Right lobe of liver (tissue), 6 donors: ENCODE data around the gene AKR1C2. TPM values are rescaled to one million over a fixed set of nuclear protein-coding genes. Genes with fewer than 3 reads are reported as not detected.
"Not testable (repeated sequence)": the region's sequence is repeated elsewhere in the genome, so short reads cannot be mapped to it uniquely, and the experiment has no call there.

Experiments
- ATAC-seq, 4 donors: fragments of 200-7000 bp; cut with Tn5 transposase; one replicate each; pipeline ENCODE4 v1.9.1; 2020; ENCODE audit warnings: mild to moderate bottlenecking in 4 of 4, moderate library complexity in 4 of 4
- DNase-seq, 3 donors: peaks; one replicate each; pipeline ENCODE4 v3.0.0-alpha.2; 2020
- H3K27ac ChIP-seq, 3 donors: fragments of 200-600 bp; one replicate each; pipeline ENCODE4 v1.8.0; 2022
- H3K27me3 ChIP-seq, 2 donors: fragments of 200-600 bp; one replicate each; pipeline ENCODE4 v1.8.0; 2022
- H3K36me3 ChIP-seq, 4 donors: fragments of 200-600 bp; sonication (generic) in 1 of 4; one replicate each; pipeline versions ENCODE4 v1.5.1 to v1.8.0; 2017 to 2022; ENCODE audit warnings: control low read depth in 1 of 4
- H3K4me1 ChIP-seq, 4 donors: fragments of 200-600 bp; sonication (generic) in 1 of 4; one replicate each; pipeline versions ENCODE4 v1.5.1 to v1.8.0; 2017 to 2022; ENCODE audit warnings: control low read depth in 1 of 4
- H3K4me3 ChIP-seq, 3 donors: fragments of 200-600 bp; one replicate each; pipeline ENCODE4 v1.8.0; 2022
- H3K9me3 ChIP-seq, 4 donors: fragments of 200-600 bp; sonication (generic) in 1 of 4; one replicate each; pipeline versions ENCODE4 v1.5.1 to v1.8.0; 2017 to 2022; ENCODE audit warnings: control low read depth in 1 of 4
- POLR2A ChIP-seq: fragments of 450-650 bp; IDR thresholded peaks from one replicate; pipeline ENCODE4 v1.6.1; 2017; ENCODE audit warnings: antibody characterized with exemption, mild to moderate bottlenecking
- WGBS: methylation state at CpG from one replicate; pipeline ENCODE4 v1.1.6; 2018; ENCODE audit warnings: low coverage, low lambda C conversion rate; ENCODE audit not compliant: insufficient coverage; ENCODE audit errors: missing lambda C conversion rate; 5-methylcytosine and 5-hydroxymethylcytosine counted together
- intact Hi-C, 2 donors: fragments of 100-400 bp; cut with DNase I; formaldehyde crosslinking; loops; one replicate each; pipeline versions ENCODE4 v1.11.2 to v1.14.1; 2022
- small RNA-seq, 2 experiments: library from RNA; depleted of rRNA; stranded (forward); fragments of <200 nt; gene quantifications; one replicate each; pipeline ENCODE3, GENCODE V24; 2016
- total RNA-seq, 6 experiments: library from RNA; depleted of rRNA in 2 of 6; stranded (reverse); fragments of >200 nt in 2 of 6; fragmentation: NEBNext Ultra II Directional in 3 of 6; extraction: Animal tissue kit (Norgen Biotek cat#: 25700) in 3 of 6; gene quantifications; one replicate each; pipeline versions ENCODE4 v1.1.0 to v1.2.4, GENCODE V29; 2016 to 2023
- TF ChIP-seq, protein P1 (sequence below), 4 donors: fragments of 200-600 bp in 3 of 4; fragments of 450-650 bp in 1 of 4; IDR thresholded peaks; one replicate each; pipeline versions ENCODE4 v1.5.1 to v1.8.0; 2016 to 2022; ENCODE audit warnings: antibody characterized with exemption in 4 of 4, mild to moderate bottlenecking in 2 of 4
- donor health status: DM: no; HTN: yes; CAD: no.
- donor health status: DM: no; HTN: no; CAD: no.
- donor health status: DM: no; HTN: no; CAD: no.
- donor health status: DM: no; HTN: yes; CAD: no.
- donor health status: DM: no; HTN: yes; CAD: no.

AKR1C2 gene
- total RNA-seq, 6 experiments from 2014 or later: 203 to 2,018 (median 421) TPM

DNA sequence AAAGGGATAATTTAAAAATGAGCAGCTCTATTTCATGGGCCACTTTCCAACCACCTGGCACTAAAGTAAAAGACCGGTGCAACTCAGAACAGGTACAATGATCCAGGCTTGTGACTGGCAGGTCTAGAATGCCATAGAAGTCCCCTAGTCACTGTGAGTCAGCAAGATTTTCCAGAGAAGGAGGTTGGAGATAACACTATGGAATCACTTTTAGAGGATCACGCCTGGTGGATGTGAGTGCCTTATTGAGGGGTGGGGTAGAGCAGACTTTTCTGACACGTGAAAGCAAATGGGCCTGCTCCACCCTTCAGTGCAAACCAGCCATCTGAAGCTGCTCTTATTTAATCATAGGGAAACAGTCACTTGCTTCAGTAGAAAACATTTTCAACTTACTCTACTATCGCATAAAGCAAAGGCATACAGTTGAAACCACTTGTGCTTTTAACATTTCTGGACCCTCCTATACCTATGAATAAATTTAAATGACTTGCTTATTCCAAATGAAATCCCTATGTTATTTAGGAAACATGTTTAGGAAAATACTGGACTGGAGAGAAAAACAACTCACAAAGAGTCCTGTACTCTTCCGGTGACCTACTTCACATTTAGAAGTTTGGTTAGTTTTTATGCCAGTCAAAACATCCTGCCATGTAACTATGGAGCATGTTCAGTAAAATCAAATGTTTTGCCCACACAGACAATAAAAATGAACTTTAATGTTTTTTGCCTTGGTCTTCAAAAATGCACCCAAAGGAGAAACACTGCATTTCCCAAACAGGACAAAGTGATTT is 61.9 kb downstream of the AKR1C2 start:
- H3K4me1 ChIP-seq: peaks cover 0 to 81% (median 17%) of the 10 kb centered on the region in 4 donors
- H3K27me3 ChIP-seq: no peaks in the 10 kb centered on the region
- ATAC-seq (peak; percentile 42 to 61 (median 57)), DNase-seq (peak in 1 of 3 donors; percentile 60)
- intact Hi-C loops: no loop called here
- H3K9me3 ChIP-seq: no peaks in the 10 kb centered on the region
- TF ChIP-seq, protein P1, sequence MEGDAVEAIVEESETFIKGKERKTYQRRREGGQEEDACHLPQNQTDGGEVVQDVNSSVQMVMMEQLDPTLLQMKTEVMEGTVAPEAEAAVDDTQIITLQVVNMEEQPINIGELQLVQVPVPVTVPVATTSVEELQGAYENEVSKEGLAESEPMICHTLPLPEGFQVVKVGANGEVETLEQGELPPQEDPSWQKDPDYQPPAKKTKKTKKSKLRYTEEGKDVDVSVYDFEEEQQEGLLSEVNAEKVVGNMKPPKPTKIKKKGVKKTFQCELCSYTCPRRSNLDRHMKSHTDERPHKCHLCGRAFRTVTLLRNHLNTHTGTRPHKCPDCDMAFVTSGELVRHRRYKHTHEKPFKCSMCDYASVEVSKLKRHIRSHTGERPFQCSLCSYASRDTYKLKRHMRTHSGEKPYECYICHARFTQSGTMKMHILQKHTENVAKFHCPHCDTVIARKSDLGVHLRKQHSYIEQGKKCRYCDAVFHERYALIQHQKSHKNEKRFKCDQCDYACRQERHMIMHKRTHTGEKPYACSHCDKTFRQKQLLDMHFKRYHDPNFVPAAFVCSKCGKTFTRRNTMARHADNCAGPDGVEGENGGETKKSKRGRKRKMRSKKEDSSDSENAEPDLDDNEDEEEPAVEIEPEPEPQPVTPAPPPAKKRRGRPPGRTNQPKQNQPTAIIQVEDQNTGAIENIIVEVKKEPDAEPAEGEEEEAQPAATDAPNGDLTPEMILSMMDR (IDR thresholded peaks at IDR 0.05): no peak
- peak; percentile 47 for TF ChIP-seq POLR2A
- no peak overlapping the region for H3K4me3 ChIP-seq
- peak overlapping the region; percentile 72 to 96 (median 78) for H3K27ac ChIP-seq
- WGBS: 42% methylated on average over 5 of the region's 5 CpGs
- H3K36me3 ChIP-seq: no peaks in the 10 kb centered on the region

DNA sequence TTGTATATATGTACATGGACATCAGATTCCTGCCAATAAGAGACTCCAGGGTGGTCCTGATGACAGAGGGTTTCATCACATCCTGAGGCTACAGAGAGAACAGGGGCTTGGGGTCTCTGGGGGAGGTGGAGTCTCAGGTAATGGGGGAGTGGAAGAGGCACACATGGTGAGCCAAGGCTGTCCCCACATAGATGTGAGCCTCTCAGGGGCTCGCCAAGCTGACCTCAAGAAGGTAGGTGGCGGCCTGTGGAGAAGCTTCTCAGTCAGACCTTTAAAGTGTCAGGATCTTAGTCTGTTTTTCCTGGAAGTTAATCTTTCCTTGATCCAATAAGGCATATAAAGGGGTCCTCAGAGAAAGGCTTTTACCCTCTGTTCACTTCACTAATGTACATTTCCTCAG is 62.7 kb downstream of the AKR1C2 start:
- Histone ChIP-seq H3K27ac (peak overlapping the region; percentile 28 to 96 (median 72)), H3K4me1 (peaks cover 0 to 73% (median 13%) of the 10 kb centered on the region in 4 donors)
- ATAC-seq, DNase-seq, H3K36me3 ChIP-seq, H3K4me3 ChIP-seq, H3K9me3 ChIP-seq, intact Hi-C loops, H3K27me3 ChIP-seq: not testable (repeated sequence)
- WGBS: no CpG with 5 or more reads among the region's 2 CpGs

DNA sequence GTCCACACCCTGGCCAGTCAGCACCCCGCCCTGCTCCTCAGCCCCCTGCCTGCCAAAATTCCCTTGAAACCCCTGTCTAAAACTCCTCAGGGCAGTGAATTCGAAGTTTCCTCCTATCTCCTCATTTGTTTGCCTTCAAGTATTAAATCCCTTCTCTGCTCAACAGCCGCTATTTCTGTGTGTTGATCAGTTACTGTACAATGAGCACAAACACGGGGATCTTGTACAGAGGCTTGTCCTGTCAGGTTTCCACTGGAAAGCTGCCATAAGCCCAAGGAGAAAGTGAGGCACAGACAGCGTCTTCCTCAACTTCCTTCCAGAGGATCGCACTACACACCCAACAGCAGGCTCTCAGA is 63.6 kb downstream of the AKR1C2 start:
- Histone ChIP-seq H3K4me1 (peaks cover 0 to 65% (median 12%) of the 10 kb centered on the region in 4 donors), H3K27ac (peak overlapping the region; percentile 47 to 96 (median 72))
- H3K27me3 ChIP-seq, H3K36me3 ChIP-seq, intact Hi-C loops, H3K4me3 ChIP-seq, H3K9me3 ChIP-seq, ATAC-seq, DNase-seq: not testable (repeated sequence)
- 49% methylated on average over 6 of the region's 6 CpGs for WGBS

DNA sequence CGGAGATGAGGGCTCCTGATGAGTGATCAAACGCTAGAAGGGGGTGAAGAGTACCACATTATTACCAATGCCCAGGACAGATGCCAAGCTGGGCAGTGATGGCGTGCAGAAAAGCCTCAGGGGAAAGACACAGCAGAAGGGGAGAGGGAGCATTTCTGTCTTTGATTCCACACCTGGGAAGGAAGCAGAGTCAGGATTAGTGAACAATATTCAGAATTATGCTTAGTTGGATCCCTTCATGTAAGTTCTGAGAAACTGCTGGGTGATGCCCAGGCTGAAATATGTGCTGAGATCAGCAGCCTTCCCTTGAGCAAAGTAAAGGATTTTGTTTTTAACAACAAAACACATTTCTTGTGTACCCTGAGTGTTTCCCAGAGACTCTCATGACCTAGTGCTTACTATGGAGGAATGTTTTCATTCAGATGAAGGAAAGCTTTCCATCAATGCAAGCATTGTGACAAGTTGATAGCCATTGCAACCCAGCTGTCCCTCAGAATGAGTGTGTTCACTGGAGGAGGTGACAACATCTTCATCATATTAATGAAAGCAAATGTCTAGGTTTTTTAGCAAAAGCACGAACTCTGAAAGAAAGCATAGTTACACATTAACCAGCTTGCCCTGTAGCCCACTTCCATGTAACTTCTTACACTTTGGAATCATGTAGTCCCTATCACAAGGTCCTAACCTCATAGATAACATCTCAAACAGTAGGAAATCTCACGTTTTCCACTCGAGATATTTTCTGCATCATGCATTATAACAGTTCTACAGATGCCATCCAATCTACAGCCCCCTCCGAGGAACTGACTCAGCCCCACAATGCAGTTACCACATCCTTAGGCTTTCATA is 64.2 kb downstream of the AKR1C2 start:
- WGBS: 29% methylated on average over 6 of the region's 7 CpGs
- Histone ChIP-seq H3K36me3 (no peaks in the 10 kb centered on the region), H3K4me1 (peaks cover 0 to 59% (median 12%) of the 10 kb centered on the region in 4 donors), H3K4me3 (no peak overlapping the region), H3K27me3 (no peaks in the 10 kb centered on the region), H3K9me3 (no peaks in the 10 kb centered on the region), H3K27ac (peak overlapping the region; percentile 47 to 96 (median 72))
- intact Hi-C loops: no loop called here
- ATAC-seq (peak; percentile 50 to 80 (median 62)), DNase-seq (no peak)
- TF ChIP-seq, protein P1 (IDR thresholded peaks at IDR 0.05): no peak
- no peak for TF ChIP-seq POLR2A

Small RNAs within 50 kb of the gene (small RNA-seq; reads per million reads assigned to genes)
- 0 reads per million in 2 experiments for gene RF00096

Other genes with a start within 250 kb of the AKR1C2 start
- gene AKR1E2, start 177.7 kb downstream of the AKR1C2 start, total RNA-seq: 1 to 10 TPM in 3 of 6 experiments, under 1 TPM in 3; 0.37 to 3.5 (median 1.6) TPM
- 1,000 to 10,000 TPM in 1 of 6 experiments, 100 to 1,000 TPM in 5; 347 to 1,090 (median 533) TPM for gene AKR1C1, start 40.4 kb downstream of the AKR1C2 start, total RNA-seq
- gene AKR1C3, start 90.6 kb upstream of the AKR1C2 start, total RNA-seq: 100 to 1,000 TPM; 169 to 782 (median 334) TPM
- gene AKR1C8, start 181.3 kb upstream of the AKR1C2 start, total RNA-seq: 10 to 100 TPM in 3 of 6 experiments, 1 to 10 TPM in 3; 6.4 to 25.1 (median 12.5) TPM
- 100 to 1,000 TPM; 172 to 471 (median 220) TPM for gene AKR1C4, start 193.0 kb upstream of the AKR1C2 start, total RNA-seq